ENCODE measurements around the gene CNPPD1.

DNA sequence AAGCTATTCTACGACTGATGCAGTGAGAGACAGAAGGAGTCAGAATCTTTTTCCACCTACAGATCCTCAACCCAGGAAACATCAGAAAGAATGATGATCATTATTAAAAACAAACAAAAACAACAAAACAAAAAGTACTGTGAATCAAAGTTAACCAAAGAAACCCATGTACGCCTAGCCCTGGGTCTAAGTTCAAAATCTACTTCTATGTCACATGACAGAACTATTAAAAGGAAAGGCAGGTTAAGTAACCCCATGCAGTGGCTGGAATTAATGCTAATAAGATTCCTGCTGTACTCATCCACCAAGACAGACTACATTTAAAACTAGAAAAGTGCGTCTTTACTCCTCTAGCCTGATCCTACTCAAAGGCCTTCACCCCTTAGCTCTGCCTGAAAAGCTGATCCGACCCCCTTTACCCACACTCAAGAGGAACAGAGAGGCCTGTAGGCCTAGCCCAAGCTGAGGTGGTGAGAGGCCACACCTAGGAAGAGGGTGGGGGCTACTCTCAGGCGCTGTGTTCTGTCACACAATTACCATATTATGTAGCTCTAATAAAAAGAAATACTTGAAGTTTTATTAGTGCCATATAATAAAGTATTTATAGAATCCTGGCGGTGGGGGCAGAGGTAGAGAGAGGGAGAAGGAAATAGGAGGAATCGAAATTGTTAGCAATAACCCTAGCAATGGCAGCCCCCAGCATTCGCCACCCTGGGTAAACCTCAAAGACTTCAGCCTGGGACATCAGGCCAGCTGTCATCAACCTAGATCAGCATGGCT is 53.2 kb downstream of the CNPPD1 start:
- TF ChIP-seq POLR2A (IDR thresholded peaks at IDR 0.05; ENCODE audit: low read depth, low read length) (no peak), POLR2AphosphoS5 (IDR thresholded peaks at IDR 0.05; ENCODE audit: low read depth, low read length) (no peak), TAF1 (IDR thresholded peaks at IDR 0.05; ENCODE audit: low read depth, low read length) (no peak), SPI1 (IDR thresholded peaks at IDR 0.05; ENCODE audit: low read depth, low read length) (no peak)

Measured in GM12891 (cell line).